GM21390 (cell line): ENCODE data around the gene ADAMTS8.

Source experiments
- ATAC-seq: cut with Tn5 transposase; IDR thresholded peaks from one replicate; pipeline ENCODE4 v1.9.1; 2021; ENCODE audit not compliant: unreplicated experiment

The ADAMTS8 gene

GRCh38 chr11:130420478-130421198 lies 7.8 kb downstream of the ADAMTS8 start:
- ATAC-seq, result no peak

GRCh38 chr11:130418756-130419155 lies 9.7 kb downstream of the ADAMTS8 start:
- ATAC-seq, result no peak

- no peak for ATAC-seq
Measured at GRCh38 chr11:130418210-130418609, 10.2 kb downstream of the ADAMTS8 start.

- ATAC-seq, result no peak
Measured at GRCh38 chr11:130416906-130417305, 11.5 kb downstream of the ADAMTS8 start.

GRCh38 chr11:130416530-130416882 lies 11.9 kb downstream of the ADAMTS8 start:
- ATAC-seq, result no peak

- ATAC-seq, result no peak
Measured at GRCh38 chr11:130415731-130416529, 12.5 kb downstream of the ADAMTS8 start.

- no peak for ATAC-seq
Measured at GRCh38 chr11:130414107-130415080, 14.0 kb downstream of the ADAMTS8 start.

- no peak for ATAC-seq
Measured at GRCh38 chr11:130413405-130414106, 14.9 kb downstream of the ADAMTS8 start.

- ATAC-seq, result no peak
Measured at GRCh38 chr11:130411223-130411622, 17.2 kb downstream of the ADAMTS8 start.

GRCh38 chr11:130409594-130410388 lies 18.6 kb downstream of the ADAMTS8 start:
- no peak for ATAC-seq

- ATAC-seq, result no peak
Measured at GRCh38 chr11:130408901-130409300, 19.5 kb downstream of the ADAMTS8 start.

GRCh38 chr11:130408401-130408890 lies 20.0 kb downstream of the ADAMTS8 start:
- no peak for ATAC-seq

GRCh38 chr11:130407978-130408377 lies 20.4 kb downstream of the ADAMTS8 start:
- ATAC-seq, result no peak

GRCh38 chr11:130405428-130405827 lies 23.0 kb downstream of the ADAMTS8 start:
- ATAC-seq, result no peak

GRCh38 chr11:130404727-130405126 lies 23.7 kb downstream of the ADAMTS8 start:
- no peak for ATAC-seq

- ATAC-seq, result no peak
Measured at GRCh38 chr11:130403967-130404366, 24.4 kb downstream of the ADAMTS8 start.

GRCh38 chr11:130403271-130403804 lies 25.1 kb downstream of the ADAMTS8 start:
- ATAC-seq, result no peak

GRCh38 chr11:130402570-130402969 lies 25.8 kb downstream of the ADAMTS8 start:
- ATAC-seq, result no peak

- no peak for ATAC-seq
Measured at GRCh38 chr11:130400781-130401483, 27.5 kb downstream of the ADAMTS8 start.
